Stimulated activated CD8-positive, alpha-beta memory T cell treated with anti-CD3 and anti-CD28 coated beads, Interleukin-7, amount 100 ng/mL, for 48 hours (primary cell): ENCODE measurements around the gene TSLP.

Experiments
- DNase-seq, 2 donors: peaks; one replicate each; pipeline ENCODE4 v3.0.0-alpha.2; 2020; ENCODE audit warnings: low read depth in 1 of 2; ENCODE audit errors: extremely low read depth in 1 of 2

TSLP gene

DNA sequence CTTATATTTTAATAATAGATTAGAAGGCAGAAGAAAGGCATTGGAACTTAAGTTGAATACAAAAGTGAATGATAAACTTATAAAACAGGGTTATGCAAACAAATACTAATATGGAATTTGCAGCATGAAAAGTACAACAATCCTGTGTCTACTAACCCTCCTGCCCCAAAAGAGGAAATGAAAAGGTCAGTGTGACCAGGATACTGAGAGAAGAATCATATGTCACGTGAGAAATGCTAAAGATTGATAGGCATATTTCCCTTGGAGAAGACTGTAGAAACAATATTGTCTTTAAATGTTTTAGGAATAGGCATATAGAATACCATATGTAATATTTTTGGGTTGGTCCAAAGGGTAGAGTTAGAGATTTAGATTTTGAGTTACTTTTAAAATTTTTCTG is 24.5 kb downstream of the TSLP start:
- no peak for DNase-seq

DNA sequence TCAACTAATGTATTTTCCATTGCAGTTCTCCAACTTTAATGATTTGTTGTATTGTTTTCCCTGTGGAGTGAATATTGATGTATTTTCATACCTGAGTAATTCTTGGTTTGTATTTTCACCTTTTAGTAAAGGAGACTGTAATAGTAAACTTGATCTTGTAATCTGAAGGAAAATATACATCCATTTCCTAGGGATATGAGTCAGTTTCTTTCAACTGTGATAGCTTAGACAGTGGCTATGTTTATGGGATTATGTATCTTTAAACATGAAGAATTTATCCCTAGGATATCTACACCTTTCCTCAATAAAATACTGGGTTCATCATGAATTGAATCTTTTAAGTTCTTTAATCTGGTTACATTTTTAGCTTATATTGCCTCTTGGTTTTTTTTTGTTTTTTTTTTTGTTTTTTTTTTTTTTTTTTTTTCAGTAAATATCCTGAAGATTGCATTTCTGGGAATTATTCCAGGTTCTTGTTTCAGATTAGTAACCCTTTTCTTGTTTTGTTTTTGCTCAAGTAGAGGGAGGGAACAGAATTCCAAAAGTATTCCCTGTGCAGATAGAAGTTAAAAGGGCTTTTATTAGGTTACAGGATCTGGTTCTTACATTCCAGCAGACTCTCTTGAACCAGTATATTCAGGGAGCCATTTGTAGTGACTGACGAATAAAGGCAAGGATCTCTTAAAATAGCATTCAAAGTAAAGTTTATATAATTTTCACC is 27.7 kb downstream of the TSLP start:
- no peak for DNase-seq

DNA sequence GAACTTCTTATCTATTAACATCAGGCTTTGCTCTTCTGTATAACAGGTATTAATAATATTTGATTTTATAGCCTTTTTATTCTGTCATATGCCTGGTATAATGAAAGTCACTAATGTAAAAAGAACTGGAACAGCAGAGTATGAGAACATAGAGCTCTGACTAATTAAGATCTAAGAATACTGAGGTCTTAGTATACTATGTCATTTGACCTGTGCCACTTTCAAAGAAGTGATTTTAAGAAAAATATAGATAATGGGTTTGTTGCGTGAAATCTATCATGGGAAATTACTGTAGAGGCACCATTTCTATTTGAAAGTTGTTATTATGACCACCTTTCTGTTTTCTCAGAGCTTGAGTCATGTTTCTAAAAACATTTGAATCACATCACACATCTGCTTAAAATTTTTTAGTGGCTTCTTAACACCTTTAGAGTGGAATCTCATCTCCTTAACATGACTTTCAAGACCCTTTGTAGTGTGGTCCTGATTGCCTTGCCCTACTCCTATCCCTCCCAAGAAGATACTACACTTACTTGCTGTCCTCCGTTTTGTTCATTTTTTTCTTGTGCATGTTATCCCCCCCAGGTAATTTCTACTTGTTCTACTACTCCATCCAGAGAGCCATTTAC is 34.9 kb downstream of the TSLP start:
- DNase-seq: no peak

DNA sequence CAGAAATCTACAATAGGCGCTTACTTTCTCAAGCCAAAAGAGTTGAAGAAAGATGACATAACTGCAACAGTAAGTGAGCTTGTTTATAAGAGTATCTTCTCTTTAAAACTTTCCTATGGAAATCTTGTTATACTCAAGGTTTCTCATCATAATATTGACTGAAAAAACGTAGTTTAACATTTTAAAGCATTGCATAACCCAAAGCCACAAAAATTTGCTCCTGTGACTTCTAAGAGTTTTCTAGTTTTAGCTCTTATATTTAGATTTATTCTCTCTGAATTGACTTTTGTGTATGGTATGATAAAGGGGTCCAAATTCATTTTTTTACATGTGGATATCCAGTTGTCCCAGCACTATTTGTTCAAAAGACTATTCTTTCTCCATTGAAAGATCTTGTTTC is 35.9 kb downstream of the TSLP start:
- no peak for DNase-seq

DNA sequence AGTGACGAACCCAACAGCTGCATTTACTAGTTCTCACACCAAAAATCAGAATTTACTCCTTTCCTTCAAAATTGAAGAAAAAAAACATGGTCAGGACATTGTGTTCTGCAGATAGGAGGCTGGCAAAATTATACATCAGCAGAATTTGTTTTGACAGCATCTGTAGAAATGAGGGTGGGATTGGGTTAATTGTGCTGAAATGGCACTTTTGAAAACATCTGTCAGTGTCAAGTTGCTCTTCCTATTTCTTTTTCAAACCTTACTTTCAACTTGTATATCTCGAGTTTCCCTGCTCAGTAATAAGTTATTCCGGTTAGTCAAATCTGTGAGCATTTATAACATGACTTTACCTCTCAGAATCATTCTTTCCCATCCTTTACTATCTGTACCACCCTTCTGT is 40.4 kb downstream of the TSLP start:
- no peak for DNase-seq

DNA sequence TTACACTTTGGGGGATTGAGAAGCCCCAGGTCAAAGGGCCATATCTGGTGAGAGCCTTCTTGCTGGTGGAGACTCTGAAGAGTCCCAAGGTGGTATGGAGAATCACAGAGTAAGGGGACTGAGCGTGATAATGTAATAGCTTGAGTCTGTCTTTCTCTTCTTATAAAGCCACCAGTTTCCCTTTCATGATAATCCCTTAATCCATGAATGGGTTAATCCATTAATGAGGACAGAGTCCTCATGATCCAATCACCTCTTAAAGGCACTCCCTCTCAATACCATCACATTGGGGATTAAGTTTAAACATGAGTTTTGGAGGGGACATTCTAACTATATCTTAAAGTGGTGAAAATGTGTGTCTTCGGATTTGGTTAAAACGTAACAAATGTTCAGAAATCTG is 42.2 kb downstream of the TSLP start:
- DNase-seq: no peak

DNA sequence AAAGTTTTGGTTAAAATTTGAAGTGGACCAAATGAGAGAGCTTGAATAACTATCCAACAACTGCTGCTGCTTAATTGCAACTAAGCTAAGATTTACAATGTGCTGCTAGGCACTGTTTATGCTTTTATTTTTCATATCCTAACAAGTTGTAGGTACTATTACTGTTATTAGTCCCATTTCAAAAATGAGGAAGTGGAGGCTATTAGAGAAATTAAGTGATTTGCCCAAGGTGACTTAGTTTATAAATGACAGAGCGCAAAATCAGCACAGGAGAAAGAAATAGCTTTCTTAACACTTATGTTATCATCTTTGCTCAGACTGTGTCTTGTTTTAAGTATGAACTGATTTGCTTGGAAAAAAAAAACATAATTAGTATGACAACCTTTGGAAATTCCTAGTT is 43.7 kb downstream of the TSLP start:
- DNase-seq: no peak

DNA sequence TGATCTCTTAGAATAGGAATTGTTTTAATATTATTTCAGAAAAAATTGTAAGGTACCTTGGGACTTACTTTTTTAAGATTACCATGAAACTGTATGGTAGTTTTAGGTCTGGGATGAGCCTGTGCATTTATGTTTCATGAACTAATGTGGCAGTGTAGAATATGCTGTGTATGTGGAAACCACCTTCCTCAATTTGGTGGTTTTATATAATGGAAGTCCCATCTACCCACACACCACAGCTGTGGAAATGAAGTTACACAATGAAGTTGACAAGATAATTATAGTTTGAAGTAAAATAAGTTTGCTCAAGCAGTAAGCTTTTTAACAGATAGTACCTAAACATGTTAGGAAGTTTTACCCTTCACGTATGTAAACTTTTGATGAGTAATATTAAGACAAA is 45.0 kb downstream of the TSLP start:
- no peak for DNase-seq

DNA sequence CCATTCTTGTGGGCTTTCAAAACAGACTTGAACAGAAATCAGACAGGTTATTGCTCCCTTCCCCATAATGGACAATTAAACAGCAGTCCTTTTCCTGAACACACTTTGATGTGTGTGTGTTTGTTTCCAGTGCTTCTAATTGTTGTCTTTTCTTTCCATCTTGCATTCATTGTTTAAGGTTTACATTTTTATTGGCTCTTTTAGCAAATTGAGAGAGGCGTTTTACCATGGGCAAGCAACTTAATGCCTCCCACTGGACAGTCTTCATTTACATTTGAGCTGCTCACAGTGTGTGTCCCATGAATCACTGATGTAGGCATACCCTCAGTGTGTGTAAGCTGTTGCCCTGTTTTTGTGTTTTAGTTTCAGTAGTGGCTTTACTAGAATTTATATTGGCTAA is 45.6 kb downstream of the TSLP start:
- no peak for DNase-seq

DNA sequence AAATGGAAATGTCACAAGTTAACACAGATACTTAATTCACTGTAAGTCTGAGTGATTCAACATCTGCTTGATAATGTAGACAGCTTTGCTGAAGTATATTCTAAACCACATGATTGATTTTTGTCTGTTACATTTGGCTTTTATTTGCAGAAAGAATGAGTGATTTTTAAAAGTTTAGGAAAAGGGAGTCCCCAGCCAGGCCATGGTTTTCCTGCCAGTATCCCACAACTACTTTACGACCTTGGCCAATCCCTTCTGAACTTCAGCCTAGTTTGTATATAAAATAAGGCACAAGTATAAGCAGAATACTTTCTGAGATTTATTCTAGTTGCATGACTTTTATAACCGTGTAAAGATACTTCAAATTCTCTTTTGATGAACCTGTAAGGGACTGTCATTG is 47.7 kb downstream of the TSLP start:
- no peak for DNase-seq

DNA sequence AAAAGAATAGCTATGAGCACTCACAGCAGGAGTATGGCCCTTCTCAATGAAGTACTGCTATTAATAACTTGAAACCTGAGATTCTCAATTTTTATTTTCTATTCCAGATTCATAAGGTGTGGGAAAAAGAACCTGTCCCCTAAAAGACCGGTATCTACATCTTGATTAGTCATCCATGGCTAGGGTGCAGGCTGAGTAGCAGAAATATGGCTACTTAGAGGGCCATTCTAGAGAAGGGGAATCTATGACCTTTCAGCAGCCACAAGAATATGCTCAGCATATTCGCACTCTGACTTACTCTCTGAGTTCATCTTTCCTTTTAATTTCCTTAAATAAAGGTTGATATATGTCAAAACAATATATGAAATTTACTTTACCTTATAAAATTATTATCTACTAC is 48.3 kb downstream of the TSLP start:
- no peak for DNase-seq

DNA sequence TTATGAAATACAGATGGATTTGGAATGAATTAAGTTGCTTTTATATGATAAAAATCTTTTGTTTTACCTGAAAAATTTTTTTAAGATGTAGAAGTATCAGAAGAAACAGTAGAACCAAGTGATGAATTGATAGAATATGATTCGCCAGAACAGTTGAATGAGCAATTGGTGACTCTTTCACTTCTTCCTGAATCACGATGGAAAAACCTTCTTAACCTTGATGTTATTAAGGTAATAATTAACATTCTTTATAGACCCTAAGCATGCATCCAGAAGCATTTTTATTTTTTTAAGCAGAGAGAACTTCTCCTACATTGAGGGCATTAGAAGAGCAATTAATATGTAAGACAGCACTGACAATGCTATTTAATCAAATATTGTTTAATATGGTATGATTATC is 49.4 kb downstream of the TSLP start:
- no peak for DNase-seq

DNA sequence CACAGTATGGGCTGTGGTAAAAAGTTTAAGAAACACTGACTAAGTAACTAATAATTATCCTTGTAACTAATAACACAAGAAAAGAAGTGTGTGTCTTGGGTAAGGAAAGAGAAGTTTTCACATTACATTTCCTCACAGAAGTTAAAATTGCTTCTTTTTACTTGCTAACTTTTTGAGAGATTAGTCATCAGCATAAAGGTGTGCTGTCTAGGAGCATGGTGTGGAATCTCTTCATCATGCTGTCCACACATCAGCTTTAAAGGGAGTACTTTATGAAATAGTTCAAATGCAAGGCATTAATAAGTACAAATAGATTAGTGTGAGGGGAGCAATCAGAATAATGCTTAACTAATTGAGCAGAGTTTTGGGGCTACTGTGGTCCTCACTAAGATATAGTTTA is 50.4 kb downstream of the TSLP start:
- DNase-seq: no peak

DNA sequence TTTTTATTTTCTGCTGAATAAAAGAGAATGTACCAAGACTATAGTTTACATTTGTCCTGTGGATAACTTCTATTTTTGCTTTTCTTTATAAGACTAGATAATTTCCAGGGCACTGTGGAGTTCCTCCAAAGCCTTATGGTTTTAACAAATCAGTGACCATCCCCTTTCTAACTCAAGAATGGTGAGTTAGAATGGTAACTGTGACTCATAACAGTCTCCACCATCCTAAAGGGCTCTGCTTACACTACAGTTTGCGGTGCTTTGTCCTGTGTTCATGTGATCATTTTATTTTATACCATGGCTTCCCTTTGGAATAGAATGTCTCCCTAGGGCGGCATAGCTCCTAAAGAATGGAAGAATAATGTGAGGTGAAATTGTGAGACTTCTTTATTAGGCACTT is 50.9 kb downstream of the TSLP start:
- no peak for DNase-seq

DNA sequence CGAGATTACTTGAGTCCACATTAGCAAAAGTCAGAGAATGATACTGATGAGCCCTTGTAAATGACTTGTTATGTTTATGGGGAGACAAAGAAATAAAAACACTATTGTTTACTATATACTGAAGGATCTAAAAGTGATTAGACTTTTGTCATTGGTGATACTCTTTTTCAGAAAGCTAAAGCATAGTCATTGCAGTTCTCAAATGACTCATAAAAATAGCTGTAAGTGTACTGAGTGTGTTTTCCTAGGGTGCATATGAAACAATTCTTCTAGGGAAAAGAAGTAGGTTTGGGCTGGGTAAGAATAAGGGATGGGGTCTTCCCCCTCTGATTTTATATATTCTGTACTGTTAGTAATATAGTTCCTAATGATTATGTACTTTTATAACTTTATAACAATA is 53.3 kb downstream of the TSLP start:
- no peak for DNase-seq

DNA sequence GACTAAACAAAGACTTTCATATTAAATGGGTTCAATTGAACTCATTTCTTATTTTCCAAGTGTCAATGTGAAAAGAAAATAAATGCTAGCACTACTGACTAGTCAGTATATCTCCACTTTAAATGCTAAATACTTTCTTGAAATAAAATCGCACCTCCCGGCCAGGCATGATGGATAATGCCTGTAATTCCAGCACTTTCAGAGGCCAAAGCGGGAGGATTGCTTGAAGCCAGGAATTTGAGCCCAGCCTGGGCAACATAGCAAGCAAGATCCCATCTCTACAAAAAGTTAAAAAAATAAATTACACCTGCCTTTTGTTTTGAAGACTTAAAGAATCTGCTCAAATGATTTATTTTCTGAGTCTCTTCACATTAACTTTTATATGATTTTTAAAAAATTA is 55.4 kb downstream of the TSLP start:
- DNase-seq: no peak
